H9 (cell line): ENCODE measurements around the gene ADARB2. TPM values are rescaled to one million over a fixed set of nuclear protein-coding genes. Genes with fewer than 3 reads are reported as not detected.

Source experiments
- DNase-seq: peaks from one replicate; pipeline ENCODE4 v3.0.0-alpha.2; 2017
- H2AFZ ChIP-seq: one replicate; pipeline ENCODE4 v1.6.1; 2013; ENCODE audit warnings: mild to moderate bottlenecking, low read length, control low read depth, moderate library complexity
- H2AK5ac ChIP-seq: 2 replicates; pipeline ENCODE4 v1.6.1; 2013; ENCODE audit warnings: low read length, control low read depth, mixed read lengths; ENCODE audit not compliant: insufficient read length
- H2BK120ac ChIP-seq: one replicate; pipeline ENCODE4 v1.6.1; 2013; ENCODE audit warnings: low read depth, mild to moderate bottlenecking, low read length, control low read depth, inconsistent platforms; ENCODE audit not compliant: poor library complexity, severe bottlenecking
- H2BK12ac ChIP-seq: 2 replicates; pipeline ENCODE4 v1.6.1; 2013; ENCODE audit warnings: low read length, control low read depth, mixed read lengths, low read depth; ENCODE audit not compliant: insufficient read length
- H2BK15ac ChIP-seq: 2 replicates; pipeline ENCODE4 v1.6.1; 2013; ENCODE audit warnings: low read depth, low read length, control low read depth
- H2BK20ac ChIP-seq: one replicate; pipeline ENCODE4 v1.6.1; 2013; ENCODE audit warnings: low read depth, mild to moderate bottlenecking, low read length, control low read depth, inconsistent platforms; ENCODE audit not compliant: poor library complexity, severe bottlenecking
- H2BK5ac ChIP-seq: 2 replicates; pipeline ENCODE4 v1.6.1; 2013; ENCODE audit warnings: low read length, control low read depth, mixed read lengths; ENCODE audit not compliant: insufficient read length
- H3K14ac ChIP-seq: 2 replicates; pipeline ENCODE4 v1.6.1; 2013; ENCODE audit warnings: low read length, control low read depth; ENCODE audit not compliant: insufficient read depth
- H3K18ac ChIP-seq: 2 replicates; pipeline ENCODE4 v1.6.1; 2013; ENCODE audit warnings: low read depth, mild to moderate bottlenecking, mixed read lengths, low read length, control low read depth; ENCODE audit not compliant: insufficient read length
- H3K23ac ChIP-seq: 2 replicates; pipeline ENCODE4 v1.6.1; 2013; ENCODE audit warnings: low read length, control low read depth, mixed read lengths, low read depth; ENCODE audit not compliant: insufficient read length
- H3K23me2 ChIP-seq: 2 replicates; pipeline ENCODE4 v1.6.1; 2013; ENCODE audit warnings: low read depth, mild to moderate bottlenecking, mixed read lengths, low read length, control low read depth; ENCODE audit not compliant: insufficient read length, poor library complexity, severe bottlenecking
- H3K27ac ChIP-seq: 2 replicates; pipeline ENCODE4 v1.5.1; 2013; ENCODE audit warnings: low read length, control low read depth, mixed read lengths, low read depth; ENCODE audit not compliant: insufficient read length
- H3K27me3 ChIP-seq: 2 replicates; pipeline ENCODE4 v1.6.1; 2013; ENCODE audit warnings: low read length, control low read depth, inconsistent platforms; ENCODE audit not compliant: insufficient read depth
- H3K4ac ChIP-seq: 2 replicates; pipeline ENCODE4 v1.6.1; 2013; ENCODE audit warnings: low read depth, mild to moderate bottlenecking, control low read depth, inconsistent platforms, low read length, moderate library complexity
- H3K4me1 ChIP-seq: 2 replicates; pipeline ENCODE4 v1.6.1; 2013; ENCODE audit warnings: low read length, control low read depth, inconsistent platforms; ENCODE audit not compliant: insufficient read depth
- H3K4me2 ChIP-seq: 2 replicates; pipeline ENCODE4 v1.6.1; 2013; ENCODE audit warnings: low read length, control low read depth, mixed read lengths; ENCODE audit not compliant: insufficient read length, insufficient read depth
- H3K56ac ChIP-seq: 2 replicates; pipeline ENCODE4 v1.6.1; 2013; ENCODE audit warnings: low read depth, mild to moderate bottlenecking, mixed read lengths, low read length, control low read depth; ENCODE audit not compliant: insufficient read length
- H3K79me1 ChIP-seq: 2 replicates; pipeline ENCODE4 v1.6.1; 2013; ENCODE audit warnings: low read depth, mild to moderate bottlenecking, moderate library complexity, low read length, control low read depth, inconsistent platforms; ENCODE audit not compliant: insufficient read depth, poor library complexity, severe bottlenecking
- H3K79me2 ChIP-seq: 2 replicates; pipeline ENCODE4 v1.6.1; 2013; ENCODE audit warnings: low read length, control low read depth, inconsistent platforms; ENCODE audit not compliant: insufficient read depth
- H3K9ac ChIP-seq: 2 replicates; pipeline ENCODE4 v1.6.1; 2013; ENCODE audit warnings: low read length, control low read depth, mixed read lengths; ENCODE audit not compliant: insufficient read length; ENCODE audit errors: extremely low read depth
- H3K9me3 ChIP-seq: one replicate; pipeline ENCODE4 v1.6.1; 2013; ENCODE audit warnings: low read depth, low read length, inconsistent platforms; ENCODE audit not compliant: control insufficient read depth
- H3T11ph ChIP-seq: one replicate; pipeline ENCODE4 v1.6.1; 2013; ENCODE audit warnings: mild to moderate bottlenecking, low read length, control low read depth, inconsistent platforms
- H4K20me1 ChIP-seq: one replicate; pipeline ENCODE4 v1.6.1; 2013; ENCODE audit not compliant: control insufficient read depth, insufficient read length, insufficient read depth
- H4K5ac ChIP-seq: 2 replicates; pipeline ENCODE4 v1.6.1; 2013; ENCODE audit warnings: low read depth, mild to moderate bottlenecking, mixed read lengths, low read length, control low read depth; ENCODE audit not compliant: insufficient read length
- H4K8ac ChIP-seq: replicated peaks from 2 replicates; pipeline ENCODE4 v1.6.1; 2013; ENCODE audit warnings: low read length, control low read depth, mixed read lengths, low read depth; ENCODE audit not compliant: insufficient read length
- H4K91ac ChIP-seq: 2 replicates; pipeline ENCODE4 v1.6.1; 2013; ENCODE audit warnings: low read depth, mild to moderate bottlenecking, moderate library complexity, mixed read lengths, low read length, control low read depth; ENCODE audit not compliant: insufficient read length
- H3K27ac Mint-ChIP-seq, 3 experiments: 2 replicates in 2 of 3; 3 replicates in 1 of 3; pipeline ENCODE4 v1.8.0; 2020 to 2021; ENCODE audit warnings: mixed read lengths in 3 of 3, mild to moderate bottlenecking in 1 of 3, moderate library complexity in 1 of 3
- H3K27me3 Mint-ChIP-seq: 2 replicates; pipeline ENCODE4 v1.8.0; 2021; ENCODE audit warnings: low read depth, mild to moderate bottlenecking, moderate library complexity, mixed read lengths
- H3K36me3 Mint-ChIP-seq, 3 experiments: 2 replicates in 2 of 3; 3 replicates in 1 of 3; pipeline ENCODE4 v1.8.0; 2020 to 2021; ENCODE audit warnings: low read depth in 3 of 3, mixed read lengths in 3 of 3; ENCODE audit not compliant: insufficient read depth in 1 of 3
- H3K4me1 Mint-ChIP-seq, 2 experiments: 2 replicates each; pipeline ENCODE4 v1.8.0; 2020; ENCODE audit warnings: mixed read lengths in 2 of 2
- H3K4me3 Mint-ChIP-seq, 2 experiments: 2 replicates in 1 of 2; 3 replicates in 1 of 2; pipeline ENCODE4 v1.8.0; 2020 to 2021; ENCODE audit warnings: mild to moderate bottlenecking in 2 of 2, mixed read lengths in 2 of 2, moderate library complexity in 1 of 2
- H3K9me3 Mint-ChIP-seq, 2 experiments: 2 replicates in 1 of 2; 3 replicates in 1 of 2; pipeline ENCODE4 v1.8.0; 2020; ENCODE audit warnings: mild to moderate bottlenecking in 2 of 2, mixed read lengths in 2 of 2, moderate library complexity in 1 of 2
- WGBS: extraction: QIAGEN DNeasy Blood & Tissue Kit; methylation state at CpG from one replicate; pipeline ENCODE4 v1.1.7; 2013; ENCODE audit warnings: missing lambda C conversion rate, low lambda C conversion rate, mixed read lengths; ENCODE audit not compliant: insufficient read length; ENCODE audit errors: extremely low coverage; 5-methylcytosine and 5-hydroxymethylcytosine counted together
- total RNA-seq: library from RNA; stranded (reverse); gene quantifications from 2 replicates; pipeline ENCODE4 v1.2.1, GENCODE V29; 2021
- TF ChIP-seq, protein P1 (sequence below): fragments of 200-600 bp; sonication (generic); conservative IDR thresholded peaks from 3 replicates; pipeline ENCODE4 v1.8.0; 2021; ENCODE audit warnings: antibody characterized with exemption, mild to moderate bottlenecking

The ADARB2 gene
- total RNA-seq, 1 experiment from 2014 or later: 0.87 TPM

DNA sequence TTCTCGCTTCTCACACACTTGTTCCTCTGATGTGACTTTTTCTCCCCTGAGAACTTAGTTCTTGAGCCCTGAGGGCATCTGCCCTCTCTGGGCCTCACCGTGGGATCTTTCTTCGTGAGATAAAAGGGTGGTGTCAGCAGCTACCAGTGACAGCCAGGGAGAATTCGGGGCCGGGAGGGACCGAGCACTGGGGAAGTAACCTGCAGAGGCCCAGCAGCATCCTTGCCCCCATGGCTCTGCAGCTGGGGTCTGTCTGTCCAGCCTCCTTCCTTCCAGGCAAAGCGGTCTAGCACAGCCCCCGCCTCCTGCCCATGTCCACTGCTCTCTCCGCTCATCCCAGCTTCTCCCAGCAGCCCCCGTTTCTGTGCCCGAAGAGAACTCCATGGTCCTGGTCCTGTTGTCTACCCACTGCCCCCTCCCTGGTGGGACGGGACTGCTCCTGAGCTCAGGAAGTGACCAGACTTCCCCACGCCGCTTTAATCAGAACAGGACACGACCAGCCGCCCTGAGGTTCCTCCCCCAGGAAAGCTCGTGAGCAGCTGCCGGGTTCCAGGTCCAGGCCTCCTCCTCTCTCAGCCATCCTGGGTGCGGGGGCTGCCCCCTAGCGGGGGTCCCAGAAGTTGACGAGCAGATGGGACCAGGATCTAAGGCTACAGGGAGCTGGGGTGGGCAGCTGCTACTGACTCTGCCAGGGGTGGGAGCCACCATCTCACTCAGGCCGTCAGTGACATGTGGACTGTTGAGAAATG, 493.7 kb downstream of the ADARB2 start:
- H3K9me3 Mint-ChIP-seq: peaks cover 2 to 3% of the 10 kb centered on the region in 2 experiments; a peak in 2 of 5 replicates
- H2BK12ac ChIP-seq: no peak overlapping the region
- WGBS: no CpG with 5 or more reads among the region's 22 CpGs

More for the DNA sequence above, 493.7 kb downstream of the ADARB2 start:
- no peak overlapping the region for H3K23ac ChIP-seq
- no peak overlapping the region for H2BK20ac ChIP-seq
- H3K79me2 ChIP-seq: no peaks in the 10 kb centered on the region
- H3K79me1 ChIP-seq: no peaks in the 10 kb centered on the region
- no peaks in the 10 kb centered on the region for H3K27me3 ChIP-seq
- no peak overlapping the region for H3T11ph ChIP-seq
- H2BK120ac ChIP-seq: no peak overlapping the region
- TF ChIP-seq, protein P1, sequence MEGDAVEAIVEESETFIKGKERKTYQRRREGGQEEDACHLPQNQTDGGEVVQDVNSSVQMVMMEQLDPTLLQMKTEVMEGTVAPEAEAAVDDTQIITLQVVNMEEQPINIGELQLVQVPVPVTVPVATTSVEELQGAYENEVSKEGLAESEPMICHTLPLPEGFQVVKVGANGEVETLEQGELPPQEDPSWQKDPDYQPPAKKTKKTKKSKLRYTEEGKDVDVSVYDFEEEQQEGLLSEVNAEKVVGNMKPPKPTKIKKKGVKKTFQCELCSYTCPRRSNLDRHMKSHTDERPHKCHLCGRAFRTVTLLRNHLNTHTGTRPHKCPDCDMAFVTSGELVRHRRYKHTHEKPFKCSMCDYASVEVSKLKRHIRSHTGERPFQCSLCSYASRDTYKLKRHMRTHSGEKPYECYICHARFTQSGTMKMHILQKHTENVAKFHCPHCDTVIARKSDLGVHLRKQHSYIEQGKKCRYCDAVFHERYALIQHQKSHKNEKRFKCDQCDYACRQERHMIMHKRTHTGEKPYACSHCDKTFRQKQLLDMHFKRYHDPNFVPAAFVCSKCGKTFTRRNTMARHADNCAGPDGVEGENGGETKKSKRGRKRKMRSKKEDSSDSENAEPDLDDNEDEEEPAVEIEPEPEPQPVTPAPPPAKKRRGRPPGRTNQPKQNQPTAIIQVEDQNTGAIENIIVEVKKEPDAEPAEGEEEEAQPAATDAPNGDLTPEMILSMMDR: peak; percentile 67
- H3K56ac ChIP-seq: no peak overlapping the region
- peak; percentile 71 for DNase-seq
- no peak overlapping the region for H4K91ac ChIP-seq
- no peak overlapping the region for H3K14ac ChIP-seq
- no peak overlapping the region for H3K4ac ChIP-seq
- no peak overlapping the region for H3K4me2 ChIP-seq
- Mint-ChIP-seq H3K4me3 (no peak overlapping the region; a peak in 1 of 5 replicates), H3K27me3 (peaks cover 3% of the 10 kb centered on the region), H3K27ac (peak overlapping the region in 2 of 3 experiments; percentile 38 to 40; a peak in 2 of 7 replicates), H3K4me1 (peaks cover 10% of the 10 kb centered on the region in 2 experiments), H3K36me3 (0 out of 7 replicates have a peak, but pooled peaks cover 0 to 2% (median 0%) of the 10 kb centered on the region in 3 experiments)
- no peak overlapping the region for H2BK5ac ChIP-seq
- no peak overlapping the region for H3K27ac ChIP-seq
- H3K4me1 ChIP-seq: no peaks in the 10 kb centered on the region
- no peak overlapping the region for H4K5ac ChIP-seq
- no peak overlapping the region for H4K8ac ChIP-seq
- no peaks in the 10 kb centered on the region for H4K20me1 ChIP-seq
- H2AK5ac ChIP-seq: no peak overlapping the region
- H3K18ac ChIP-seq: peak overlapping the region; percentile 69
- H3K23me2 ChIP-seq: no peaks in the 10 kb centered on the region
- H2AFZ ChIP-seq: no peak overlapping the region
- H2BK15ac ChIP-seq: no peak overlapping the region
- no peaks in the 10 kb centered on the region for H3K9me3 ChIP-seq
- no peak overlapping the region for H3K9ac ChIP-seq
